Tibial nerve (tissue), 4 donors: ENCODE results near the gene MTUS2. TPM values are rescaled to one million over a fixed set of nuclear protein-coding genes. Genes with fewer than 3 reads are reported as not detected.

Source experiments
- DNase-seq, 2 donors: peaks; one replicate each; pipeline ENCODE4 v3.0.0-alpha.2; 2019; ENCODE audit warnings: low spot score in 2 of 2
- H3K27ac ChIP-seq, 4 donors: fragments of 200-600 bp; sonication (generic) in 3 of 4; one replicate each; pipeline ENCODE4 v1.5.1; 2017 to 2019; ENCODE audit warnings: mild to moderate bottlenecking in 1 of 4
- H3K27me3 ChIP-seq, 2 donors: fragments of 200-600 bp; sonication (generic) in 1 of 2; one replicate each; pipeline versions ENCODE4 v1.5.1 to v1.6.0; 2017 to 2019
- H3K36me3 ChIP-seq, 3 donors: fragments of 200-600 bp; sonication (generic); one replicate each; pipeline ENCODE4 v1.5.1; 2018 to 2019
- H3K4me1 ChIP-seq, 4 donors: fragments of 200-600 bp; sonication (generic) in 3 of 4; one replicate each; pipeline ENCODE4 v1.5.1; 2017 to 2019
- H3K4me3 ChIP-seq, 4 donors: fragments of 200-600 bp; sonication (generic) in 3 of 4; one replicate each; pipeline ENCODE4 v1.5.1; 2017 to 2019; ENCODE audit warnings: mild to moderate bottlenecking in 1 of 4, moderate library complexity in 1 of 4
- H3K9me3 ChIP-seq, 4 donors: fragments of 200-600 bp; sonication (generic) in 3 of 4; one replicate each; pipeline ENCODE4 v1.5.1; 2017 to 2019
- CTCF ChIP-seq, 5 experiments: fragments of 200-600 bp in 3 of 5; fragments of 450-650 bp in 2 of 5; sonication (generic) in 3 of 5; IDR thresholded peaks; one replicate each; pipeline ENCODE4 v1.5.1; 2016 to 2019; ENCODE audit warnings: antibody characterized with exemption in 5 of 5, mild to moderate bottlenecking in 3 of 5, moderate library complexity in 2 of 5
- EP300 ChIP-seq, 2 donors: sonication (generic); formaldehyde crosslinking; IDR thresholded peaks; one replicate each; pipeline ENCODE4 v1.6.1; 2017; ENCODE audit warnings: antibody characterized with exemption in 2 of 2, mild to moderate bottlenecking in 1 of 2
- POLR2A ChIP-seq, 2 donors: fragments of 450-650 bp; IDR thresholded peaks; one replicate each; pipeline ENCODE4 v1.6.1; 2017; ENCODE audit warnings: antibody characterized with exemption in 2 of 2, mild to moderate bottlenecking in 2 of 2, moderate library complexity in 2 of 2
- WGBS, 2 donors: methylation state at CpG; one replicate each; pipeline ENCODE4 v1.1.5; 2018; 5-methylcytosine and 5-hydroxymethylcytosine counted together
- total RNA-seq, 4 donors: library from RNA; depleted of rRNA; stranded (reverse); fragments of >200 nt; gene quantifications; one replicate each; pipeline ENCODE4 v1.1.0, GENCODE V29; 2016

MTUS2 gene
- total RNA-seq, 4 donors from 2014 or later, result 0.20 TPM; not detected in 3

- no peak for TF ChIP-seq CTCF (IDR thresholded peaks at IDR 0.05)
- TF ChIP-seq EP300 (IDR thresholded peaks at IDR 0.05), result no peak
- no peak for TF ChIP-seq POLR2A (IDR thresholded peaks at IDR 0.05)
- Histone ChIP-seq H3K9me3 (no peaks in the 10 kb centered on the region), H3K4me3 (no peak overlapping the region), H3K36me3 (no peaks in the 10 kb centered on the region), H3K27ac (no peak overlapping the region), H3K4me1 (no peaks in the 10 kb centered on the region), H3K27me3 (no peaks in the 10 kb centered on the region)
- 40 to 44% methylated on average over 5 of the region's 5 CpGs for WGBS, 2 donors
- DNase-seq, result no peak
These were observed 305.2 kb downstream of the MTUS2 start for GRCh38 chr13:29125191-29125933.

DNA sequence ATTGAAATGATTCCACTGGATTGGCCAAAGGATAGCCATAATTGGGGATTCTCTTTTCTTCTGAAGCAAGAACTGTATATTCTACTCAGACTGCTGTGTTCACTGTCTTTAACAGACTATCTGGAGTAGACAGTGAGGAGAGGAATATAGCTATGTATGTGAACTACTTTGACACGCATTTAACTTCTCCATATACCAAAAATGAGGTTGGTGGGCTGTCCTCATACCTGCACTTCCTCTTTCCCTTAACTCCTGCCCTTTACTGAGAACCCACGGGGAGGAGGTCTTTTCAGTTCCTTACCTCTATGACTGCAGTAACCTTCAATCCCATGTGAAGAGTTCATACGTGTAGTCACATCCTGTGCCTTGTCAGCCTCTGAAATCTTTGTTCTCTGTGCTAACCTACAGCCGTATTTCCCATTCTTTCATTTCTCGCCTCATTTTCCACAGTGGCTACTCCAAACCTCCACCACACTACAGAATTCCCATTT lies 305.8 kb downstream of the MTUS2 start:
- DNase-seq, result no peak
- WGBS, 2 donors, result 62 to 70% methylated on average over 5 of the region's 5 CpGs
- H3K4me1 ChIP-seq, result no peaks in the 10 kb centered on the region
- no peak for TF ChIP-seq POLR2A (IDR thresholded peaks at IDR 0.05)
- no peak for TF ChIP-seq CTCF (IDR thresholded peaks at IDR 0.05)
- TF ChIP-seq EP300 (IDR thresholded peaks at IDR 0.05), result no peak
- no peaks in the 10 kb centered on the region for H3K27me3 ChIP-seq
- H3K27ac ChIP-seq, result no peak overlapping the region
- H3K4me3 ChIP-seq, result no peak overlapping the region
- H3K9me3 ChIP-seq, result no peaks in the 10 kb centered on the region
- no peaks in the 10 kb centered on the region for H3K36me3 ChIP-seq

- Histone ChIP-seq H3K27me3 (no peaks in the 10 kb centered on the region), H3K36me3 (no peaks in the 10 kb centered on the region), H3K27ac (no peak overlapping the region), H3K4me1 (no peaks in the 10 kb centered on the region), H3K9me3 (no peaks in the 10 kb centered on the region), H3K4me3 (no peak overlapping the region)
- 67 to 71% methylated on average over 2 of the region's 2 CpGs for WGBS, 2 donors
- no peak for DNase-seq
- TF ChIP-seq POLR2A (IDR thresholded peaks at IDR 0.05) (no peak), CTCF (IDR thresholded peaks at IDR 0.05) (no peak), EP300 (IDR thresholded peaks at IDR 0.05) (no peak)
These were observed 309.5 kb downstream of the MTUS2 start for GRCh38 chr13:29129616-29130015.

- no peaks in the 10 kb centered on the region for H3K4me1 ChIP-seq
- peaks cover 0 to 2% (median 0%) of the 10 kb centered on the region in 4 donors for H3K9me3 ChIP-seq
- no peak for TF ChIP-seq CTCF (IDR thresholded peaks at IDR 0.05)
- no peak for TF ChIP-seq POLR2A (IDR thresholded peaks at IDR 0.05)
- no peak for TF ChIP-seq EP300 (IDR thresholded peaks at IDR 0.05)
- no peaks in the 10 kb centered on the region for H3K27me3 ChIP-seq
- DNase-seq, result no peak
- no peak overlapping the region for H3K27ac ChIP-seq
- 90 to 100% methylated on average over 1 of the region's 1 CpG for WGBS, 2 donors
- H3K4me3 ChIP-seq, result no peak overlapping the region
- no peaks in the 10 kb centered on the region for H3K36me3 ChIP-seq
These were observed 311.0 kb downstream of the MTUS2 start for GRCh38 chr13:29131159-29131558.

DNA sequence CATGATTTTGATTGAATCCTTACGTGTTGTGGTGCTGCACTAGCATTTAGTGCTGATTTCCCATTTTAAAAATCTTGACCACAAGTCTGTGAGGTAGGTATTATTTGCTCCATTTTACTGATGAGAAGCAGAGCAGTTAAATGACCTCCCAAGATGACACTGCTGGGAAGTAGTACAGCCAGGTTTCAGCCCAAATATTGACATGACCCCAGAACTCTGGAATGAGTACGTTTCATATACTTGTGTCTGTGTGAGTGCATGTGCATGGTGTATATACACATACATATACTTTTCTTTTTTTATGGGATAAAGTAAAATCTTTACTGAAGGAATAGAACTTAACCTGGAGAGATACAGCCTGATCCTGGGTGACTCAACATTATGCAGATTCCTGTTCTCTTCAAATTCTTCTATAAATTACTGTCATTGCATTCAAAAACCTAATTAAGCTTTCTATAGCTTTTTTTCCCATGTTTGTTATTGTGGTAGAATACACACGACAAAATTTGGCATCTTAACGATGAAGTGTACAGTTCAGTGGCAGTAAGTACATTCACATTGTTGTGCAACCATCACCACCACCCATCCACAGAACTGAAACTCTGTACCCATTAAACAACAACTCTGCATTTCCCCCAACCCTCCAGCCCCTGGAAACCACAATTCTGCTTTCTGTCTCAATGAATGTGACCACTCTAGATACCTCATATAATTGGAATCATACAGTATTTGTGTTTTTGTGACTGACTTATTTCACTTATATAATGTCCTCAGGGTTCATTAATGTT lies 311.9 kb downstream of the MTUS2 start:
- H3K4me3 ChIP-seq, result no peak overlapping the region
- H3K27ac ChIP-seq, result no peak overlapping the region
- no peaks in the 10 kb centered on the region for H3K4me1 ChIP-seq
- WGBS, 2 donors, result 72 to 75% methylated on average over 4 of the region's 4 CpGs
- no peak for DNase-seq
- peaks cover 0 to 10% (median 3%) of the 10 kb centered on the region in 4 donors for H3K9me3 ChIP-seq
- no peak for TF ChIP-seq CTCF (IDR thresholded peaks at IDR 0.05)
- TF ChIP-seq EP300 (IDR thresholded peaks at IDR 0.05), result no peak
- no peak for TF ChIP-seq POLR2A (IDR thresholded peaks at IDR 0.05)
- H3K27me3 ChIP-seq, result no peaks in the 10 kb centered on the region
- H3K36me3 ChIP-seq, result no peaks in the 10 kb centered on the region
